Ramos (cell line): ENCODE results near the gene CDADC1.

Experiments
- in situ Hi-C: fragments of 300-500 bp; cut with MboI; formaldehyde crosslinking; loops from one replicate; pipeline ENCODE4 v1.14.3; 2022; ENCODE audit warnings: low sequenced_read_pairs; ENCODE audit not compliant: unreplicated experiment

Gene CDADC1

DNA sequence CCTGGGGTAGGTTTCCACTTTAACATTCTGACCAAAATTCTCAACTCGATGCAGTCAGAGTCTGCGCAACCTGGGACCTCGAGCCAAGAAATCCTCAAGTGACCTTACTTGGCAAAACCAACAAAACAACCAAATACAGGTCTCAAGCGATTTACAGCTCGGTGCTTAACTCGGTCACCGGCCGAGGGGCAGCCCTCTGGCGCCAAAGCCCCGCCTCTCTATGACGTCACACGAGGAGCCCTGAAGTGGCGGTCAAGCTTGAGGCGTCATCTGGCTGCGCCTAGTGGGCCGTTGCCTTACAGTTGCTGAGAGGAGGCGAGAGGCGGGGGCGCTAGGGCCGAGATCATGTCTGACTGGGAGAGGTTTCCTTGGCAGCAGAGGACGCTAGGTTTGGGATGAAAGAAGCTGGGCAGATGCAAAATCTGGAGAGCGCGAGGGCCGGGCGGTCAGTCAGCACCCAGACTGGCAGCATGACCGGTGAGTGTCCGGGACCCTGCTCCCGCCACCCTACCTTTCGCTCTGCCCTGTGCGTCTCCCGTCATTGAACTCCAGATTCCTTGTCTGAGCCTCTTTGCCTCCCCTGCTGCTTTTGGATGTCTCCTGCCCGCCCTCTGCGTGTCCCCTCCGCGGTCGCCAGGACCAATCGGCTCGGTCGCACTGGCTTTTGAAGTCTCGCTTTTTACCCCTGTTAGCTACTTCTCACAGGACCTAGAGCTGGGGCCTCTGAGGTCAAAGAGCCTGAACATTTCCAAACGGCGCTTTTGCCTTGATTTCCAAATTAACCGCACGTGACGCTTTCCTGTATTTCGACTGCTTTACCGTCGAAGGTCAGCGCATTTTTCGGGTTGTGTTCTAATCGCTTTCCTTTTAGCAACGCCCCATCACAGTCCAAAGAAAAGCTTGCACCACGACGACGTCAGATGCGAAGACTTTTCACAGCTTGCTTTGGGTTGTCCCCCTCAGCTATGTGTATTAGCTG is at the start of gene CDADC1:
Gene CDADC1, plus strand, starts transcription at position 283 of the 979 bp plus-strand sequence. Its CDS starts 113 bp downstream, at position 396.
- in situ Hi-C loops: no loop called here

DNA sequence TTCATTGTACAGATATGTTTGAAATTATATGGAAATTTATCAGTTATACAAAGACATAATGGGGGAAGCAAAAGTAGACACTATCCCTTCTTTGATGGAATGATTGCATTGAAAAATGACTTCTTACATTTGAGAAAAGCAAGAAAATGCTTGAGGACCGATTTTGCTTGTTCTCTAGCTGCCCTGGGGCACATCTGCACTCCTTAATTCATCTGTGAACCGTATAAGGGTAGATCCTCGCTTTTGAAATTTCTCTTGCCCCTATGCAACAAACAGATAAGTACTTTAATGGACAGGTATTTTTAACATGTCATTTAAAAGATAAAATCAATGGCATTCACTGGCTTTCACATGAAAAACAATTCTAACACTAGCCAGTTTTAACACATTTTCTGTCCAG is 41.1 kb upstream of the CDADC1 start:
- in situ Hi-C loops: no loop called here

DNA sequence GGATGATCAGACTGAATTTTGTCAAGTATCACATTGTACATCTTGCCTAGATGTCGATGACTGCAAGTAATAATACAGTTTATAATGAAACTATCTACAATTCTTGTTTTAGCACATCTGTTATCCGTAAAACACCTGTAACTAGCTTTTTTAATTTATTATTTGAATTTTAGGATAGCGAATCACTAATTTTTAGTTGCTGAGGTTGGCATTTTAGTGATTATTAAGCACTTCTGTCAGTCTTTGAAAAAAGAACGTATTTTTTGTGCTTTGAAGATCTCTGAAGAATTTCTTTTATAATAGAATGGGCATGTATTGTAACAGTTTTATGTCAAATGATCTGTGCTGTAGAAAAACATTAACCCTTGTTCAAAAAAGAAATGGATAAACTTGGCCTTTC is 39.1 kb upstream of the CDADC1 start:
- in situ Hi-C loops: no loop called here

DNA sequence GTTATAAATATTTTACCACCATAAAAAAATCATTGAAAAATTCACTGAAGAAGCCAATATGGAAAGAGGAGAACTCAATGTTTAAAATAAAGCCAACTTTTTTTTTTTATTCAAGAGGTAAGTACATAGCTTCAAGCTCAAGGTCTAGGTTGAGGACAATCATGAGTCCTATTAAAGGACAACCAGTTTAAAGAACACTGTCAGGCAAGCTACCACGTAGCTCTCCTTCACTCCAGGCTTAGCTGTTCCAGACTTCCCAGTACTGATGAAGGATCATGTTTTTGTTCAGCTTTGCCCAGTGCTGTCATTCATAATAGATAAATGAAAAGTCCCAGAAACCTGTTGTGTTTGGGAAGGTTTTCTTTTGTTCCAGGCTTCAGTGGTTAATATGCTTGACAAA is 37.6 kb upstream of the CDADC1 start:
- in situ Hi-C loops: no loop called here

DNA sequence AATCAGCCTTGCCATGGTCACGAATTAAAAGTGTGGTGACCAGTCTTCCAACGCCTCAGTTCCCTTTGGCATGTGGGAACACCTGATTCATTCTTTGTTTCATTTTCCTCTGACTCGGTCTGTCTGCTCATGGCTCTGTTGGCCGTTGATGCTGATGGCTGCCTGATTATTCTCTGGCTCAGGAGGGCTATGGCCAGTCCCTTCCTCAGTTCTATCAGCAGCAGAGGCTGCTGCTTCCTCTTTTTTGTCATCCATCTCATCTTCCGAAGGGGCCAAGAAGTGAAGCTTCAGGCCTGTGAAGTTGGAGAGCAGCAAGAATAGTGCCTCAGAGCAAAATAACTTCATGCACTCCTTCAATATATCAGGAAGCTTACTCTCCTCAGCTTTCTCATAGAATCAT is 37.1 kb upstream of the CDADC1 start:
- in situ Hi-C loops: no loop called here

DNA sequence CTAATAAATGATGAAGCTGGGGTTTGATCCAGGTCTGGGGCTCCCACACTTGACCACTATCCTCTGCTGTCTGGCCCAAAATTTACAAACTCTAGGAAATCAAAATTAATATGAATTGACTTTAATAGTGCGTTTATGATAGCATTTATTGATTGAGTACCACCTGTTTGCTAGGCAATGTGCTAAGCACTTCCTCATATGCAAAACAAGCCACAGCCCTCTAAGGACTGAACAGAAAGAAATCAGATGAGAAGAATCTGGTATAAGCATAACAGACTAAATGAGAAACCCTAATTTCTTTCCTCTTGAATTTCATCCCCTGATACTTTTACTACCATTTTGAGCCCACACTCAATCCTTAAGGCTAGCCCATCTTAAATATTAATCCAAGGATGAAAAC is 34.2 kb upstream of the CDADC1 start:
- in situ Hi-C loops: no loop called here

DNA sequence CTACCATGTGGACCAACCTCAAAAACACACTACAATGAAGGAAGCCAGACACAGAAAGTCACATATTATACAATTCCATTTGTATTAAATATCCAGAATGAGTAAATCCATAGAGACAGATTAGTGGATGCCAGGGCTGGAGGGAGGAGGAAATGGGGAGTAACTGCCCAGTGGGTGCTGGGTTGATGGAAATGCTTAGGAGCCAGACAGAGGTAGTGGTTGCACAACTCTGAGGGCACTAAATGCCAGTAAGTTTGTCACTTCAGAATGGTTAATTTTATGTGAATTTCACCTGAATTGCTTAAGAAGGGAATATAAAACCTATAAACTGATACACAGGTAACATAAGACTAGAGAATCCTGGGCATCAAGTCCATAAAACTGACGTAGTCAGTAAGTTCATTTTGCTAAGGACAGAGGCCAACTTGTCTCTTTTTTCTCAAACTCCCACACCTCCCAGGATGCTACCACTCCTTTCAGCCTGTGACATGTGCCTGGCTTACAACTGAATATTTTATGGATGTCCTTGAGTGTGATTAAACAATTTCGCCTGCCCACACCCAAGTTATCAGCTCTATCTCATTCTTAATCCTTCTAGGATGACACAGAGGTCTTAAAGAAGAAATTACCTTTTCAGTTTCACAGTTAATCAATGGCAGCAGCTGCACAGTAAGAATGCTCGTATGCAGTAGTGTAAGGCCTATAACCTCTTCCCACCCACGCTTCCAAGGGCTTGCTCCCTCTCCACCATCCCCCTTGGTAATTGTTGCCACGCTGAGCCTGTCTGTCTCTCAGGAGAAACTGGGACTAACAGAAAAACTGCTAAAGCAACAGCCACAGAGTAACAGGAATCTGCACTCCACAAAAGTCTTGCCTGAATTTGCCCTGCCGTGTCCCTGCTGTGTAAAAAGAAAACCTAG is 33.5 kb upstream of the CDADC1 start:
- in situ Hi-C loops: no loop called here

DNA sequence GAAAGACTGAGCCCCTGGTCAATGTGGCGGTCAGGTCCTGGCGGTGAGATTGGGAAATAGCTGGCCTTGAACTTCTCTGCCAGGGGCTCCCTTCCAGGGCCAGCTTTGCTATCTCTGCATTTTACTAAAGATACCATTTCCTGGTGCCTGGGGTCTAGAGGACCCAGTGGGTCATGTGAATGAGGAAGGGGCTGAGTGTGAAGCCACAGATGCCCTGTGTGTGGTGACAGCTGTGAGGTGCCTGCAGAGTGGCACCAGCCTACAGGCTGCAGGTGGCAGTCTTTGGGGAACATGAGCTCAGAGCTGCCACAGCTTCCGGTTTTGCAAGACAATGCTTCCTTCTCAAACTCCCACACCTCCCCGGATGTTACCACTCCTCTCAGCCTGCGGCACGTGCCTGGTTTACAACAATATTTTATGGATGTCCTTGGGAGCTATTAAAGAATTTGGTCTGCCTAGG is 32.8 kb upstream of the CDADC1 start:
- in situ Hi-C loops: no loop called here

DNA sequence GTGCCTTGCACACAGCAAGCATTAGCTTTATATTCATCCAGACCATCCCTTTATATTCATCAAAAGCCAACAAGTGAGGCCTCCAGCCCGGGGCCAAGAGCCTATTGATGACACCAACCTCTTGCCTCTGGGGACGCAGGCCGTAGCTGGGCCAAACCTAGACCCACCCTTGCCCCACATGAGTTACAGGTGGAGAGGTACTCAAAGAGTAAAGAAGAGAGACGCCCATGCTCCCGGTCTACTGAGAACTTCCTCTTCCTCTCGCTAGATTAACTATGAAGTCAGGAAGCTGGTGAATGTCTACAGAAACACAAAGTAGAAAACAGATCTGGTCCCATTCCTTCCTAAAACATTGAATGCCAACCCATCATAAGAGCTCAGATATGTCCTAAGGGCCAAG is 31.4 kb upstream of the CDADC1 start:
- in situ Hi-C loops: no loop called here

DNA sequence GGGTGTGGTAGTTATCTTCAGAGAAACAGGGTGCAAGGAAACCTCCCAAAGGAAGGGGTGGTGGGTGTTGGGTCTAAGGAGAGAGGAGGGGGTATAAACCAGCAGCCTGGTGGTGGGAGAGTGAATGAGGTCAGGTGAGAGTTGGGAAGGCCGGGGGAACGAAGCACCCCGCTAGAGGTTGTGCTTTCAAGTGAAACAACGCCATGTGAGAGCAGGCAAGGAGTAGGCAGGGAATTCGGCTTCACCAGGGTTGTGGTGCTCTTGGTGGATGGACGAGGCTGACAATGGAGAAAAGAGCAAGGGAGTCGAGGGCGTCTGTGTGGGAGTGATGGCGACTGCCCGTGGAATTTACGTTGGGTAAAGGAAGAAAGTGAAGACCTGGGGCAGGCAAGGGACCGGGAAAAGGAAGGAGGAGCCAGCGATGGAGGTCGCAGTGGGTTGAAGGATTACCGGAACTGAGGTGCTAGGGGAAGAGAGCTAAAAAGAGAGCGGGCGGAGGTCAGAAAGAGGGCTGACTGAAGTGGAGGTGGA is 29.7 kb upstream of the CDADC1 start:
- in situ Hi-C loops: no loop called here

DNA sequence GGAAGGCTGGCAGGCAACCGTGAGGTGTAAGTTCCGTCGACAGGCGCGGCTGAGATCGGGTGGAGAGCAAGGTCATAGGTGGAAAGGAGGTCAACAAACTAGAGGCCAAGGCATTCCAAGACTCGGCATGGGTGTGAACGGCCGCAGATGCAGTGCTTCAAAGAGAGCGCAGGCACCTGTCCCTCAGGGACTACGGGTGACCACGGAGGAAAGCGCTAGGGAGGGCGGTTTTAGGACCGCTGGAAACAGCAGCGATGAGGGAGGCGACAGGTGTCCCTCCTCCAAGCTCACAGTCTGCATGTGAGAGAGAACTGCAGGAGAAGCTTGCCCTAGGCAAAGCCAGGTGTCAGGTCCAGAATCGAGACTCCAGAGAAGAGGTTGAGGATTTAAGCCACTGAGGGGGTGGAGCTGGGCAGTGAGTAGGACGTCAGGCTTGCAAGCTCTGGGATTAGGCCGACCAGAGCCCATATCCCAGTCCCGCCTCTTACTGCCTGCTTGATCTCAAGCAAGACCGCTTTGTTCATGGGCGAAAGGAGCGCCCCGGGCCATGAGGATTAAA is 29.2 kb upstream of the CDADC1 start:
- in situ Hi-C loops: no loop called here

DNA sequence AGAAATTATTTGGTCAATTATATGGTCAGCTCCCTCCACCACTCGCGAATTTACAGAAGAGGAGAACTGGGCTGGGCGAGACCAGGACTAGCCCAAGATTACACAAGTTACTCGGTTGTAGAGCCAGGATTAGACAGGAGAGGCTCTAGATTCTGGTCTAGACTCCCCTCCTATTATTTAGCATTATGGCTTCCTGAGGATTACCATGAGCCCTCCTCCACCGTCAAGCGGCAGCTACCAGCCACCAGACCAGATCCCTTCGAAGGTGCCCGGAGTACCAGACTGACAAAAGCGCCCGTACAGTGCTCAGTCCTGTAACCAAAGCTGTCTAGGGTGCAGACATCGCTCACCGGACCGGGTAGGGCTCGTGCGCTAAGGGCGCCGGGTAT is 28.1 kb upstream of the CDADC1 start:
- in situ Hi-C loops: no loop called here

DNA sequence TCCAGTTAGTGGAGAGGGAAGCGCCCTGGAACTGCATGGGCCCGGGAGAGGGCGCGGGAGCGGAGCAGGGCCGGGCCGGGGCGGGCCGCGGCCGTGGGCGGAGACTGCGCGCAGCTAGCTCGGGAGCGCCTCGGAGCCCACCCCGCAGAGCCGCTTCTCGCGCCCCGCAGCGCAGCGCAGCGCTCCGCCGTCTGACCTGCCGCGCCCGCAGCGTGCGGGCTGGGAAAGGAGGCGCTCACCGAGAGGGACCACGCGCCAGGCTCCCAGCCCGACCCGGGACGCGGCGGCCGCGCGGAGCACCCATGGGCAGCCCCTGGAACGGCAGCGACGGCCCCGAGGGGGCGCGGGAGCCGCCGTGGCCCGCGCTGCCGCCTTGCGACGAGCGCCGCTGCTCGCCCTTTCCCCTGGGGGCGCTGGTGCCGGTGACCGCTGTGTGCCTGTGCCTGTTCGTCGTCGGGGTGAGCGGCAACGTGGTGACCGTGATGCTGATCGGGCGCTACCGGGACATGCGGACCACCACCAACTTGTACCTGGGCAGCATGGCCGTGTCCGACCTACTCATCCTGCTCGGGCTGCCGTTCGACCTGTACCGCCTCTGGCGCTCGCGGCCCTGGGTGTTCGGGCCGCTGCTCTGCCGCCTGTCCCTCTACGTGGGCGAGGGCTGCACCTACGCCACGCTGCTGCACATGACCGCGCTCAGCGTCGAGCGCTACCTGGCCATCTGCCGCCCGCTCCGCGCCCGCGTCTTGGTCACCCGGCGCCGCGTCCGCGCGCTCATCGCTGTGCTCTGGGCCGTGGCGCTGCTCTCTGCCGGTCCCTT is 27.5 kb upstream of the CDADC1 start, which contains the start of gene MLNR:
Gene MLNR, plus strand, starts transcription at position 303 of the 820 bp plus-strand sequence. Its CDS starts 0 bp downstream, at position 303.
- in situ Hi-C loops: no loop called here

DNA sequence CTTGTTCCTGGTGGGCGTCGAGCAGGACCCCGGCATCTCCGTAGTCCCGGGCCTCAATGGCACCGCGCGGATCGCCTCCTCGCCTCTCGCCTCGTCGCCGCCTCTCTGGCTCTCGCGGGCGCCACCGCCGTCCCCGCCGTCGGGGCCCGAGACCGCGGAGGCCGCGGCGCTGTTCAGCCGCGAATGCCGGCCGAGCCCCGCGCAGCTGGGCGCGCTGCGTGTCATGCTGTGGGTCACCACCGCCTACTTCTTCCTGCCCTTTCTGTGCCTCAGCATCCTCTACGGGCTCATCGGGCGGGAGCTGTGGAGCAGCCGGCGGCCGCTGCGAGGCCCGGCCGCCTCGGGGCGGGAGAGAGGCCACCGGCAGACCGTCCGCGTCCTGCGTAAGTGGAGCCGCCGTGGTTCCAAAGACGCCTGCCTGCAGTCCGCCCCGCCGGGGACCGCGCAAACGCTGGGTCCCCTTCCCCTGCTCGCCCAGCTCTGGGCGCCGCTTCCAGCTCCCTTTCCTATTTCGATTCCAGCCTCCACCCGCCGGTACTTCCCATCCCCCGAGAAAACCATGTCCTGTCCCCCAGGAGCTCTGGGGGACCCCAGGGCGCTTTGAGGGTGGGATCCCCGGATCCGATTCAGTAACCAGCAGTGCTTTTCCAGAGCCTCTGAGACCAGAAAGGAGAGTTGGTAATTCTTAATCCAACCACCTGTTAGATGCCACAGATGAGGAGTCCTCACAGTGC is 26.7 kb upstream of the CDADC1 start:
- in situ Hi-C loops: no loop called here

DNA sequence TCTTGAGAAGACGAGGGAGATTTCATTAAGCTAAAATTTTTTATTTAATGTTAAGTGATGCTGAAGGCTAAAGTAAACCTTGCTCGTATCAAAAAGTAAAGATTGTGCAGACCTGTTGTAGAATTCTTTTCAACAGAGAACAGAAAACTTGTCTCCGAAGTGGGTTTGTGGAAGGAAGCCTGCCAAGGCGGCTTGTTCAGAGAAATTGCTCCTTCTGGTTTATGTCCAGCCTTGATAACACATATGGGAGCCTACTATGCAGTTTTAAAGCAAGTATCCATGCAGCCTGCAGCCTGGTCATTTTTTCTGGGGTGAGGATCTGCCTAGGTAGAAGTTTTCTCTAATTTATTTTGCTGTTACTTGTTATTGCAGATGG is 26.1 kb upstream of the CDADC1 start:
- in situ Hi-C loops: no loop called here

DNA sequence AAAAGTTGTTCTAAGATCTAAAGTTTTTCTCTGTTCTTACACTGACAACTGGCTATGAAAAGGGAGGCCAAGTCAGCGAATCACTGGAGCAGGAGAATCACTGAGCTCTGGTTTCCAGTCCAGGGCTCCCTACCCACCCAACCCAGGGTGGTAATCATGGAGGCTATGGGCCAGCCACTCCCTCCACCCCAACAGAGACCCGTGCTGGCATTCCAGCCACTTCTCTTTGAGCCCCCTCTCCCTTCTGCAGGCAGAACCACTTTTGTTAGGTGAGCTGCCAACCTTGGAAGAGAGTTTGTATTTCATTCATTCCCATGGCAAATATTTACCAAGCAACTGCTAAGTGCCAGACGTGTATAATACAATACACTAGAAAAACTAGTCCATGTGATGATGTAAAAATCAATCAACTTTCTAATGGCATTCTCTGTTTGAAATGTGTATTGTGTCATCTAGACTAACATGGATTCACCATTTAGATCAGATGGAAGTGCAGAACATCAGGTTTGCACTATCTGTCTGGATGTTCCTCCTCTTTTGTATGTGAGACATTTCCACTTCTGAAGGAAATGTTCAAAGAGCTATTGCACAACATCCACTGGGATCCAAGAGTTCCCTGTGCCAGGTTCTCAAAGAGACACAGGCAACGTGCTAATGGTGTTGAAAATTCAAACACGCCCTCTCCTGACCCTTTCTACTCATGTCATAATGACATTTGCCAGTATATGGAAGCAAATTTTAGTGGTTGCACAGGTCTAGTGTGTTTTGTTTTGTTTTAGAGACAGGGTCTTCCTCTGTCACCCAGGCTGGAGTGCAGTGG is 22.3 kb upstream of the CDADC1 start:
- in situ Hi-C loops: no loop called here

DNA sequence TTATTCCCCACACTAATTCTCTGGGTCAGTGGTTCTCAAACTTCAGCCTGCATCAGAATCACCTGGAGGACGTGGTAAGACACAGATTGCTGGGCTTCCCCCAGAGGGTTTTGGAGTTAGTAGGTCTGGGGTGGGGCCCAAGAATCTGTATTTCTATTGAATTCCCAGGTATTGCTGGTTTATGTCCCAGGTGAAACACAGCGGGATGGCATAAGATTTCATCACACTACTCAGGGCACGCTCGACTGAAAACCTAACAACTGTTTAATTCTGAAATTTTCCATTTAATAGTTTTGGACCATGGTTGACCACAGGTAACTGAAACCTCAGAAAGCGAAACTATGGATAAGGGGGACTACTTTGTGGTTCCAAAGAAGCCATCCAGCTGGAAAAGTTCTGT is 21.1 kb upstream of the CDADC1 start:
- in situ Hi-C loops: no loop called here

DNA sequence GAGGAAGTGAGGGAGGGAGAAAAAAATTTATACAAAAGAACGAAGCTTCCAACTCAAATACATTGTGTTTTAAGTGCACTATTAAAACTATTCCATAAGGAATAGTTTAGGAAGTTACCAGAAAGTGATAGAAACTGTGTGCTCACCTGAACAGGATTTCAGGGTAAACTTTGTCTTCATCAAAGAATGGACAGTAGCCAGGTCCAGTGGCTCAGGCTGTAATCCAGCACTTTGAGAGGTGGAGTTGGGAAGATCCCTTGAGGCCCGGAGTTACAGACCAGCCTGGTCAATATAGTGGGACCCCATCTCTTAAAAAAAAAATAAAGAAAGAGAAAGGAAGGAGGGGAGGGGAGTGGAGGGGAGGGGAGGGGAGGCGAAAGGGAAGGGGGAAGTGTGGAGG is 13.0 kb upstream of the CDADC1 start:
- in situ Hi-C loops: no loop called here
